Neural progenitor cell (in vitro differentiated cells): ENCODE results near the gene PUS10.
"Not testable (repeated sequence)": the region's sequence is repeated elsewhere in the genome, so short reads cannot be mapped to it uniquely, and the experiment has no call there.

Experiments
- EZH2 ChIP-seq: fragments of 200-600 bp; sonication (generic); IDR thresholded peaks from 2 replicates; pipeline ENCODE4 v1.6.1; 2017; ENCODE audit warnings: antibody characterized with exemption, mild to moderate bottlenecking, moderate library complexity
- EZH2phosphoT487 ChIP-seq: fragments of 200-600 bp; sonication (generic); IDR thresholded peaks from 2 replicates; pipeline ENCODE4 v1.6.1; 2017; ENCODE audit warnings: antibody characterized with exemption
- TF ChIP-seq, protein P1 (sequence below): fragments of 200-600 bp; sonication (generic); IDR thresholded peaks from 2 replicates; pipeline ENCODE4 v1.5.1; 2017; ENCODE audit warnings: antibody characterized with exemption, mild to moderate bottlenecking

DNA sequence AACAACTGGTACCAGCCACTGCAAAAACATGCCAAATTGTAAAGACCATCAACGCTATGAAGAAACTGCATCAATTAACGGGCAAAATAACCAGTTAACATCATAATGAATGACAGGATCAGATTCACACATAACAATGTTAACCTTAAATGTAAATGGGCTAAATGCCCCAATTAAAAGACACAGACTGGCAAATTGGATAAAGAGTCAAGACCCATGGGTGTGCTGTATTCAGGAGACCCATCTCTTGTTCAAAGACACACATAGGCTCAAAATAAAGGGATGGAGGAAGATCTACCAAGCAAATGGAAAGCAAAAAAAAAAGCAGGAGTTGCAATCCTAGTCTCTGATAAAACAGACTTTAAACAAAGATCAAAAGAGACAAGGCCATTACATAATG is 18.6 kb upstream of the PUS10 start:
- TF ChIP-seq, protein P1, sequence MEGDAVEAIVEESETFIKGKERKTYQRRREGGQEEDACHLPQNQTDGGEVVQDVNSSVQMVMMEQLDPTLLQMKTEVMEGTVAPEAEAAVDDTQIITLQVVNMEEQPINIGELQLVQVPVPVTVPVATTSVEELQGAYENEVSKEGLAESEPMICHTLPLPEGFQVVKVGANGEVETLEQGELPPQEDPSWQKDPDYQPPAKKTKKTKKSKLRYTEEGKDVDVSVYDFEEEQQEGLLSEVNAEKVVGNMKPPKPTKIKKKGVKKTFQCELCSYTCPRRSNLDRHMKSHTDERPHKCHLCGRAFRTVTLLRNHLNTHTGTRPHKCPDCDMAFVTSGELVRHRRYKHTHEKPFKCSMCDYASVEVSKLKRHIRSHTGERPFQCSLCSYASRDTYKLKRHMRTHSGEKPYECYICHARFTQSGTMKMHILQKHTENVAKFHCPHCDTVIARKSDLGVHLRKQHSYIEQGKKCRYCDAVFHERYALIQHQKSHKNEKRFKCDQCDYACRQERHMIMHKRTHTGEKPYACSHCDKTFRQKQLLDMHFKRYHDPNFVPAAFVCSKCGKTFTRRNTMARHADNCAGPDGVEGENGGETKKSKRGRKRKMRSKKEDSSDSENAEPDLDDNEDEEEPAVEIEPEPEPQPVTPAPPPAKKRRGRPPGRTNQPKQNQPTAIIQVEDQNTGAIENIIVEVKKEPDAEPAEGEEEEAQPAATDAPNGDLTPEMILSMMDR, result not testable (repeated sequence)
- TF ChIP-seq EZH2phosphoT487, EZH2: not testable (repeated sequence)
